NCI-H446 treated with DMSO at 0.1 percent for 48 hours (cell line): Measurements from ENCODE around the gene PXDN.

Experiments
- DNase-seq: peaks from one replicate; lab custom pipeline; 2025; lab: John Stamatoyannopoulos, UW

The PXDN gene

DNA sequence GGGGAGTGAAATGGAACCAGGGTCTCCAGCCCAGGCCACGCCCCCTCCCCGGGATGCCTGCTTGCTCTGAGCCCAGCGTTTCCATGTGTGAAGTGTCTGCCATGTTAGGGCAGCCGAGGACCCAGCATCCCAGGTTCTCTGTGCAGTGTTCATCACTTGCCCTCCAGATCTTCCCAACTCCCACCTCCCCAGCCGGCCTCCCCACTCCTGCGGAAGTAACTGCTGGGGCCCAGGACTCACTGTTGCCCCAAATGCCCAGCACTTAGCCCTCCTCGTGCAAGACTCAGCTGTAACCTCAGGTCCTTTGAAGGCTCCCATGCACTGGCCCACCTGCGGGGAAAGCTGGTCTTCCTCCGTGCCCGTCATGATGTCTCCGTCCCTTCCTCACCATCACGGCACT, 9.7 kb upstream of the PXDN start:
- DNase-seq: no peak

GRCh38 chr2:1752751-1753150, 8.4 kb upstream of the PXDN start:
- no peak for DNase-seq

GRCh38 chr2:1751767-1752725, 7.7 kb upstream of the PXDN start:
- no peak for DNase-seq

DNA sequence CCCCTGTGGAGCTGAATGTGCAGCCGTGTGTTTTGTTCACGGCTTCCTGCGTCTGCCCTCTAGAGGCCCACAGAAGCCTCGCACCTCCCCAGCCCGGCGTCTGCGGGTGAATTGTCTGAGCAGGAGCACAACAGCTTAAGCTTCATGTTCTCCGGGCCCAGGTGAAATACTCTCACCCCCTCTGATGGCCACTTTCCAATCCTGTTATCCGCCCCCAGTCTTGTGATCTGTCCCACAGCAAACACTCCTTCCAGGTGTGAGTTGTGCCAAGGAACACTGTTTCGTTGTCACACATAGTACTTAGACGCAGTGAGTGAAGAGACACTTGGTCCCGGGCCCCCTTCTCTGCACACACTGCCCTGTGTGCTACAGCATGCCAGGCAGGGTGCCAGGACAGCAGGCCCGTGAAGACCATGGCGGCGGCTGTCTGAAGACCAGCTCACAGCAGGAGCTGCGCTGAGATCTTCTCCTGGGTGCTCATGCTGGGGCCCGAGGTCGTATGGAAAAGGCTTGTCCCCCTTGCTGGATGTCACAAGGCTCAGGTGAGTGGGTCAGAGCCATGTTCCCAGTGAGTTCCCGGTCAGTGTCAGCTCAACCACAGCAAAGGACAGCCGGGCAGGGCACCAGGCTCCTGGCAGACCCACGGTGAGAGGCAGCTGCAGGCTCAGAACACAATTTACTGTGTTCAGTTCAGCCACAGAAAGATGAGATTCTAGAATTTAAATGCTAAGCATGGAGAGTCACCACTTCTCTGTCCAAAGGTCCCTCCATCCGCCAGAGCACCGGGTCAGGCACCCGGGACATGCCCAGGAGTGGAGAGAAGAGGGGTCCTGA, 6.8 kb upstream of the PXDN start:
- DNase-seq: peak; percentile 58

- no peak for DNase-seq
Observed at GRCh38 chr2:1750270-1750932, 6.1 kb upstream of the PXDN start.

DNA sequence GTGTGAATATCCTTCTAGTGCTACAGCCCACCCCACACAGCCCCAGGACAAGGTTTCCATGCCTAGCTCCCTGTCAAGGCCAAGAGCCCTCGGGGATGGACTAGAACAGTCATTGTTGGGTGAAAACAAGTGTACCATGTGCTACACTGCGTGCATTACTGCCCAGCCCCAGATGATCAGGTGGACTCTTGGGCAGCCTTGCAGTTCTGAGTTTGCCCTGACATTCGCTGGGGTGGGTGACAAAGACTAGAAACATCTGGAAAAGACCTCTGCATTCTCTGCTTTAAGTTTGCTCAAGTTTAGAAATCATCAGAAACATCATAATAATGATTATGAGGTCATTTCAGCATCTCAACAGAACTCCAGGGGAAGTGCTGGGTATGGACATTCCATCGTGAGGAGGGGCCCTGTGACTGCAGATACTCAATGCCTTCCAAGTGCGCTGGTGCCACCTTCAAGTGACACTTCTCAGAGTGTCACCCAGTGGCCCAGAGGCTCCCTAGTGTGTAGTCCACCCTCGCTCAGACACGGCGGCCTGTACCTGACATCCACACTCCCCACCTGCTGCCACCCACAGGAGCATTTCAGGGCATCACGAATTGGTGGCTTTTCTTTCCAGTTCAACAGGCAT, 5.3 kb upstream of the PXDN start:
- DNase-seq: no peak

DNA sequence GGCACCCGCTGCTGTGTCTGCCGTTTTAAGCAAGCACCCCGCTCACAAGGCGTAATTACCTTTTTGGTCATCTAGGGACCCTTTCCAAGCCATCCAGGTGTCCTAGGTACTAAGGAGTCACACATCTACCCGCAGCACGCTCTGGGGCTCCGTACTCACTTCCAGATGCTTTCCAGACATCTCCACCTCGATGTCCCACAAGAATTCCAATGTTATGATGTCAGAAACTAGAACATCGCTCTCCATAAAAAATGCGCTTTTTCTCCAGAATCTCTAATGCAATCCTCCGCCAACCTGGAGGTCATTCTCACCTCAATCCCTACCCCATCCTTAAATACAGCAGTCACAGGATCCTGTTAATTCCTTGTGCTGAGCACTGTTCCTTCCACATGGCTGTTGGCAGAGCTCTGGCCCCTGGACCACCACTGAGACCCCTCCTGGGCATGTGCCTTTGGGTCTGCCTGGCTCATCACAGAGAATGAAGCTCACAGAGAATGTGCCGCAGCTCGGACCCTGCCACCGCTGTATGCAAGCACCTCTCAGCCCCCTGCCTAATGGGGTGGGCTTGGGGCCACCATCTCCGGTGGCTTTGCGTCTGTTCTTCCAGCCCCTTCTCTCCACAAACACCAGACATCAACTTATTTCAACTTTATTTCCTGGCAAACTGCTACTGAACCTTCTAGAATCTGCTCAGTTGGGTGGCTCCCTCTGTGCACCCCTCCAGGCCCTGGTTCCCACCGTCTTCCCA, 4.6 kb upstream of the PXDN start:
- DNase-seq: no peak

DNA sequence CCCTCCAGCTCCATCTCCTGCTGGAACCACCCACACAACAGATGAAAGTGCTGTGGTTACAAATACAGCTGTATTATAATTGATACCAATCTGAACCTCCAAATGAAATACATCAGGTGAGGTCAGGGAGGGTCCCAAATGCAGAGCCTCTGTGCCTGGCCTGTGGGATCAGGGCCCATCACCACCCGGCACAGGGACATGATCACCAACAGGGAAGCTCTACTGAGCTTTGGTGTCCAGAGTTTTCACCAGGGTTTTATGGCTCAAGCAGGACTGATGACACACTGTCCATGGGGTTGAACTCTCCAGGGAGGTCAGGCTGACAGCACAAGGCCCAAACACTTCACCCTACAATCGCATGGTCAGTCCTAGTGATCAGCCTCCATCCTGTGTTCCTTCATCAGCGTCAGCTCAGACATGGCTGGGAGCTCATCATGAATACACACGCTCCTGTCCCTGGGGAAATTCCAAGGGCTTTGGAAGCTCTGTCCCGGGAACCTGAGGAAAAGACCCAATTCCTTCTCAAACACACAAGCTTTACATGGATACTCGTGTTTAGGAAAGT, 3.9 kb upstream of the PXDN start:
- no peak for DNase-seq

GRCh38 chr2:1747065-1747941, 3.0 kb upstream of the PXDN start:
- no peak for DNase-seq

DNA sequence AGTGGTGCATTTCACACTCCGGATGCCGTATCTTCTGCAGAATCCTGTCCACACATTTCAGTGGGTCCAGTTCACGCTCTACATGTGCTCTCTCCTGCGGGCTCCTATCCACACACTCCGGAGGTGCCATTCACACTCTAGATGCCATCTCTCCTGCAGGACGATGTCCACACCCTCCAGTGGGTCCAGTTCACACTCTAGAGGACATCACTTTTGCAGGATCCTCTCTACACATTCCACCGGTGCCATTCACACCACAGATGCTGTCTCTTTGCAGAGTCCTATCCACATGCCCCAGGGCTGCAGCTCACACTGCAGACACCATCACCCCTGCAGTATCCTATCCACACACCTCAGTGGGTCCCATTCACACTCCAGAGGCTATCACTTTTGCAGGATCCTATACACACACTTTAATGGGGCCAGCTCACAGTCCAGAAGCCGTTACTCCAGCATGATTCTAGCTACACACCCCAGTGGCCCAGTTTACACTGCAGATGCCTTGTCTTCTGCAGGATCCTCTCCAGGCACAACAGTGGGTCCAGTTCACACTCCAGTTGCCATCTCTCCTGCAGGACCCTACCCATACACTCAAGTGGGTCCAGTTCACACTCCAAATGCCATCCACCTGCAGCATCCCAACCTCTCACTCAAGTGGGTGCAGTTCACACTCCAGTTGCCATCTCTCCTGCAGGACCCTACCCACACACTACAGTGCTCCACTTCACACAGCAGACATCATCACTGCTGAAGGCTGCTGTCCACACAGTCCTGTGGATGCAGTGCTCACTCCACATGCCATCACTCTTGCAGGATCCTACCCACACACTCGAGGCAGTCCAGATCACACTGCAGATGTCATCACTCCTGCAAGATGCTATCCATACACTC, 2.1 kb upstream of the PXDN start:
- DNase-seq: no peak

- DNase-seq: no peak
Observed at GRCh38 chr2:1745171-1746023, 1.1 kb upstream of the PXDN start.

GRCh38 chr2:1744151-1744445, 217 bp downstream of the PXDN start:
- no peak for DNase-seq

GRCh38 chr2:1743396-1744150, 742 bp downstream of the PXDN start:
- no peak for DNase-seq

DNA sequence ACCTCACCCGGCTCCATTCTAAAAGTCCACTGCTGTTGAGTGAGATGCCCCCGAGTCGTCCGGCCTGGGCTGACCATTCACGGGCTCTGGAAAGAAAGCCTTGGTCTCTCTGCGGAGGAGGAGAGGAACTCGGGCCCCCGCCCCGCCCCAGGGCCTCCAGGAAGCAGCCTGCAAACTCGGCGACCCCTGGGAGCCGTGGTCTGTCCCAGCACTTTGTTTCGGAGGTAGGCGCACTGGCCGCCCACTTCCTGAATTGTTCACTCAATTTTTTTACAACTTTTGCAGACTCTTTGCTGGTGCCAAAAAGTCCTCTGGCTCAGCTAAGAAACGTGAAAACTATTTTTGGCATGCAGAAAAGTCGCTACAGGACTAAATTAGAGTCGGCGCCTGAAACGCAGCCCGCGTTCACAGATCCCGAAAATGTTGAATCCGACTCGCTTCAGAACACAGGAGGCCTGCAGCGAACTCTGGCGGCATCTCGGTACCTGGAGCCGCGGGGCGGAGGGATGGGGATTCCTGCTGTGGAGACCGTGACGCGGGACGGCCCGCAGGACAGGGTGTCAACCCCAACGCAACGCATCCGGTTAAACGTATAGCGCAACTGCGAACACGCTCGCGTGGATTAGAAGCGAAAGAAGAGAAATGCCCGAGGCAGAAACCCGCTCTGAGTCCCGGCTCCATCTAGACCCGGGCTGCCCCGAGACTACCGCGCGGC, 1.5 kb downstream of the PXDN start:
- no peak for DNase-seq

DNA sequence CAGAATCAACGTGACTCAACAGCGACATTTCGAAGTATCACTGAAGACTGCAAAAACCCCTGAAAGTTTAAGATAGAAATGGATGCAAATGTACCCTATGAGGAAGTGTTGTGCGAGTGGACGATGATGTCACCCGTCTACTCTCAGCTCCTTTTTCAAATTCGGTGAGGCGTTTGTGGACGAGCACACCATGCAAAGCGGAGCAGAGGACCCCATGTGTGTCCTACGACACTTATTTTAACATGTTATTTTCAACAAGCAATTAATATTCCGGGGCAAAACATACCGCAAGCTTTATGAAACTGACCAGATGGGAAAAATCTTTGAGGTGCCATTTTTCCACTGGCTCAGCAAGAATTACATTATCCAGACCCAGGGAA, 2.0 kb downstream of the PXDN start:
- no peak for DNase-seq

GRCh38 chr2:1741851-1742250, 2.5 kb downstream of the PXDN start:
- no peak for DNase-seq
